Muscle of back (tissue), 11 donors: ENCODE measurements around the gene POLR1C. TPM values are rescaled to one million over a fixed set of nuclear protein-coding genes. Genes with fewer than 3 reads are reported as not detected.
A peak's percentile ranks its signal among the peaks of the same experiment; 100 is the strongest.
"Not testable (repeated sequence)": the region's sequence is repeated elsewhere in the genome, so short reads cannot be mapped to it uniquely, and the experiment has no call there.

Experiments
- DNase-seq, 3 donors: peaks; one replicate each; pipeline versions ENCODE4 v3.0.0 to v3.0.0-alpha.2; 2013
- polyA plus RNA-seq, 10 donors: library from polyadenylated mRNA; unstranded; fragments of 120-200 nt; gene quantifications; one replicate each; pipeline ENCODE4 v1.2.1, GENCODE V29; 2013; ENCODE audit not compliant: insufficient read length in 10 of 10

The POLR1C gene
- polyA plus RNA-seq, 10 donors = 13.6 to 22.3 (median 17.0) TPM

- peak; percentile 71 to 81 (median 76) for DNase-seq
These were observed 24.9 kb upstream of the POLR1C start for GRCh38 chr6:43491750-43492661.

- DNase-seq = no peak
These were observed 24.2 kb upstream of the POLR1C start for GRCh38 chr6:43492673-43493072.

- DNase-seq = no peak
These were observed 23.7 kb upstream of the POLR1C start for GRCh38 chr6:43493230-43493629.

GRCh38 chr6:43493833-43494232 is 23.1 kb upstream of the POLR1C start:
- no peak for DNase-seq

GRCh38 chr6:43494321-43494720 is 22.6 kb upstream of the POLR1C start:
- DNase-seq = no peak

- no peak for DNase-seq
These were observed 22.1 kb upstream of the POLR1C start for GRCh38 chr6:43494766-43495165.

GRCh38 chr6:43495409-43495941 is 21.4 kb upstream of the POLR1C start:
- DNase-seq = no peak

GRCh38 chr6:43496370-43497128 is 20.3 kb upstream of the POLR1C start:
- no peak for DNase-seq

GRCh38 chr6:43497129-43497396 is 19.8 kb upstream of the POLR1C start:
- no peak for DNase-seq

GRCh38 chr6:43497689-43498088 is 19.2 kb upstream of the POLR1C start:
- no peak for DNase-seq

GRCh38 chr6:43498291-43498690 is 18.6 kb upstream of the POLR1C start:
- not testable (repeated sequence) for DNase-seq

- peak in 1 of 3 donors; percentile 61 for DNase-seq
These were observed 17.7 kb upstream of the POLR1C start for GRCh38 chr6:43499028-43499815.

GRCh38 chr6:43500921-43501320 is 16.0 kb upstream of the POLR1C start:
- no peak for DNase-seq

GRCh38 chr6:43502666-43503065 is 14.2 kb upstream of the POLR1C start:
- no peak for DNase-seq

GRCh38 chr6:43503443-43503842 is 13.4 kb upstream of the POLR1C start:
- no peak for DNase-seq

GRCh38 chr6:43504756-43505593 is 11.9 kb upstream of the POLR1C start:
- DNase-seq = no peak

GRCh38 chr6:43505718-43506117 is 11.2 kb upstream of the POLR1C start:
- DNase-seq = no peak

GRCh38 chr6:43506171-43506570 is 10.7 kb upstream of the POLR1C start:
- DNase-seq = no peak

- DNase-seq = peak; percentile 78 to 91 (median 88)
These were observed 10.0 kb upstream of the POLR1C start for GRCh38 chr6:43506667-43507471.

GRCh38 chr6:43508481-43509141 is 8.3 kb upstream of the POLR1C start:
- DNase-seq = no peak
